ENCODE results near the gene UBE2QL1.
A peak's percentile ranks its signal among the peaks of the same experiment; 100 is the strongest.

The UBE2QL1 gene

DNA sequence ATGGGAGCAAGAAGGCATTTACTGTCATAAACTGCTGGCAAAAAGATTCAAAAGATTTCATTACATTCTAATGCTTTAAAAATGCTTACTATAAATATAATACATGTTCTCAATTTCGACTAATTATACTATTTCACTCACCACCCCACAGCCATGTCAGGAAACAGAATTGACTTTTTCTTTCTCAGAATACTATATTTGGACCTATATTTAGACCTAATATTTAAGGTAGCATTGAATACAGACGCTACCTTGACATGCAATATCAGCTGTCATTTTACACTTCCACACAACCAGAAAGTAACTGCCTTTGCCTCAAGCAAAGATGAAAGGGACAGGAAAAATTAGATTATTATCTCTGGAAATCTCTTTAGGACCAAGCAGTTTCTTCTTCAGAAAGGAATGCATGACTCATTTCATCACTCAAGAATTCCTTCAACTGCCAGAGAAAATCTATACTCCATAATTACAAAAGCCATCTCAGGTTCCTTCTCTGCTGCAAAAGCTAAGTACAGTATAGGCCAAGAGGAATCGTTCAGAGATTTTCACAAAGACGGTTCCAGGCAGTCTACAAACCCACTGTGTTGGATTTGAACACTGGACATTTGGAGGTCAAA is 11.8 kb upstream of the UBE2QL1 start:
- no peak for ATAC-seq
- TF ChIP-seq ESRRG (CRISPR knock-in tag; IDR thresholded peaks at IDR 0.05) (no peak), ISL1 (CRISPR knock-in tag; IDR thresholded peaks at IDR 0.05) (peak; percentile 73)

GRCh38 chr5:6439588-6440550 is 8.8 kb upstream of the UBE2QL1 start:
- no peak for ATAC-seq
- TF ChIP-seq ISL1 (CRISPR knock-in tag; IDR thresholded peaks at IDR 0.05) (peak; percentile 23; the same call in 1 of the 2 replicates), GLIS3 (CRISPR knock-in tag; IDR thresholded peaks at IDR 0.05) (no peak), TCF4 (CRISPR knock-in tag; IDR thresholded peaks at IDR 0.05; ENCODE audit: borderline replicate concordance) (no peak), ZNF565 (CRISPR knock-in tag; conservative IDR thresholded peaks at IDR 0.05; ENCODE audit: low read depth) (no peak), ZFP3 (CRISPR knock-in tag; IDR thresholded peaks at IDR 0.05) (no peak), ARNTL (CRISPR knock-in tag; IDR thresholded peaks at IDR 0.05; ENCODE audit: borderline replicate concordance, low read depth) (no peak), ZNF8 (CRISPR knock-in tag; IDR thresholded peaks at IDR 0.05) (no peak), TOX (CRISPR knock-in tag; IDR thresholded peaks at IDR 0.05; ENCODE audit: borderline replicate concordance) (no peak), PATZ1 (CRISPR knock-in tag; IDR thresholded peaks at IDR 0.05; ENCODE audit: borderline replicate concordance) (no peak)

DNA sequence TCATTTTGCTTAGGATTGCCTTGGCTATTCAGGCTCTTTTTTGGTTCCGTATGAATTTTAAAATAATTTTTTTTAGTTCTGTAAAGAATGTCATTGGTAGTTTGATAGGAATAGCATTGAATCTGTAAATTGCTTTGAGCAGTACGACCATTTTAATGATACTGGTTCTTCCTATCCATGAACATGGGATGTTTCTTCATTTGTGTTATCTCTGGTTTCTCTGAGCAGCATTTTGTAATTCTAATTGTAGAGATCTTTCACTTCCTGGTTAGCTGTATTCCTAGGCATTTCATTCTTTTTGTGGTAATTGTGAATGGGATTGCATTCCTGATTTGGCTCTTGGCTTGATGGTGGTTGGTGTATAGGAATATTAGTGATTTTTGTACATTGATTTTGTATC is 6.3 kb upstream of the UBE2QL1 start:
- ATAC-seq = no peak

GRCh38 chr5:6443326-6443725 is 5.3 kb upstream of the UBE2QL1 start:
- no peak for ATAC-seq

More for the DNA sequence above, 6.3 kb upstream of the UBE2QL1 start:
- no peak for TF ChIP-seq TCF4 (CRISPR knock-in tag; IDR thresholded peaks at IDR 0.05; ENCODE audit: borderline replicate concordance)

DNA sequence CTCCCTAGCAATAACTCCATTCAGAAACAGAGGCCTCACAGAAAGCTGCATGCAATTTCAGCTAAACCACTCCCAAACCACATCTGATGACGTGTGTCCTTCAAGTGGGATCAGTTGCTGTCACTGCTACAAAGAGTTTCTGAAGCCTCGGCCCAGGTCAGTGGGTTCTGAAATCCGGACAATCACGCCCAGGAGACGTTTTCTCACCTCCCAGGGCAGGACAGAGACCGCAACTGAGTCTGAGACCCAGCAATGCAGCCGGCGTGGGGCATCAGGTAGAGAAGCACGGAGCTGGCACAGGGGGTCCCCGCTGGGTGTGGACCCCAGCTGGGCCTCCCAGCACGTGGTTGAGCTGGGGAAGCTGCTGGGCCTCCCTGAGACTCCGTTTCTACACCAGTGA is 2.6 kb upstream of the UBE2QL1 start:
- no peak for ATAC-seq
- TF ChIP-seq TCF4 (CRISPR knock-in tag; IDR thresholded peaks at IDR 0.05; ENCODE audit: borderline replicate concordance) (no peak), BACH2 (CRISPR knock-in tag; IDR thresholded peaks at IDR 0.05; ENCODE audit: borderline replicate concordance) (no peak), PATZ1 (CRISPR knock-in tag; IDR thresholded peaks at IDR 0.05; ENCODE audit: borderline replicate concordance) (no peak), CSDC2 (CRISPR knock-in tag; IDR thresholded peaks at IDR 0.05) (no peak), SNAI2 (CRISPR knock-in tag; IDR thresholded peaks at IDR 0.05) (no peak), TOX (CRISPR knock-in tag; IDR thresholded peaks at IDR 0.05; ENCODE audit: borderline replicate concordance) (no peak), ZNF565 (CRISPR knock-in tag; conservative IDR thresholded peaks at IDR 0.05; ENCODE audit: low read depth) (no peak), GLIS3 (CRISPR knock-in tag; IDR thresholded peaks at IDR 0.05) (no peak), POU6F1 (CRISPR knock-in tag; IDR thresholded peaks at IDR 0.05; ENCODE audit: borderline replicate concordance, low read depth) (no peak), ARNTL (CRISPR knock-in tag; IDR thresholded peaks at IDR 0.05; ENCODE audit: borderline replicate concordance, low read depth) (no peak)
- TF ChIP-seq, protein P1, sequence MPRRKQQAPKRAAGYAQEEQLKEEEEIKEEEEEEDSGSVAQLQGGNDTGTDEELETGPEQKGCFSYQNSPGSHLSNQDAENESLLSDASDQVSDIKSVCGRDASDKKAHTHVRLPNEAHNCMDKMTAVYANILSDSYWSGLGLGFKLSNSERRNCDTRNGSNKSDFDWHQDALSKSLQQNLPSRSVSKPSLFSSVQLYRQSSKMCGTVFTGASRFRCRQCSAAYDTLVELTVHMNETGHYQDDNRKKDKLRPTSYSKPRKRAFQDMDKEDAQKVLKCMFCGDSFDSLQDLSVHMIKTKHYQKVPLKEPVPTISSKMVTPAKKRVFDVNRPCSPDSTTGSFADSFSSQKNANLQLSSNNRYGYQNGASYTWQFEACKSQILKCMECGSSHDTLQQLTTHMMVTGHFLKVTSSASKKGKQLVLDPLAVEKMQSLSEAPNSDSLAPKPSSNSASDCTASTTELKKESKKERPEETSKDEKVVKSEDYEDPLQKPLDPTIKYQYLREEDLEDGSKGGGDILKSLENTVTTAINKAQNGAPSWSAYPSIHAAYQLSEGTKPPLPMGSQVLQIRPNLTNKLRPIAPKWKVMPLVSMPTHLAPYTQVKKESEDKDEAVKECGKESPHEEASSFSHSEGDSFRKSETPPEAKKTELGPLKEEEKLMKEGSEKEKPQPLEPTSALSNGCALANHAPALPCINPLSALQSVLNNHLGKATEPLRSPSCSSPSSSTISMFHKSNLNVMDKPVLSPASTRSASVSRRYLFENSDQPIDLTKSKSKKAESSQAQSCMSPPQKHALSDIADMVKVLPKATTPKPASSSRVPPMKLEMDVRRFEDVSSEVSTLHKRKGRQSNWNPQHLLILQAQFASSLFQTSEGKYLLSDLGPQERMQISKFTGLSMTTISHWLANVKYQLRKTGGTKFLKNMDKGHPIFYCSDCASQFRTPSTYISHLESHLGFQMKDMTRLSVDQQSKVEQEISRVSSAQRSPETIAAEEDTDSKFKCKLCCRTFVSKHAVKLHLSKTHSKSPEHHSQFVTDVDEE (CRISPR knock-in tag; IDR thresholded peaks at IDR 0.05) = no peak
- TF ChIP-seq, protein P2, sequence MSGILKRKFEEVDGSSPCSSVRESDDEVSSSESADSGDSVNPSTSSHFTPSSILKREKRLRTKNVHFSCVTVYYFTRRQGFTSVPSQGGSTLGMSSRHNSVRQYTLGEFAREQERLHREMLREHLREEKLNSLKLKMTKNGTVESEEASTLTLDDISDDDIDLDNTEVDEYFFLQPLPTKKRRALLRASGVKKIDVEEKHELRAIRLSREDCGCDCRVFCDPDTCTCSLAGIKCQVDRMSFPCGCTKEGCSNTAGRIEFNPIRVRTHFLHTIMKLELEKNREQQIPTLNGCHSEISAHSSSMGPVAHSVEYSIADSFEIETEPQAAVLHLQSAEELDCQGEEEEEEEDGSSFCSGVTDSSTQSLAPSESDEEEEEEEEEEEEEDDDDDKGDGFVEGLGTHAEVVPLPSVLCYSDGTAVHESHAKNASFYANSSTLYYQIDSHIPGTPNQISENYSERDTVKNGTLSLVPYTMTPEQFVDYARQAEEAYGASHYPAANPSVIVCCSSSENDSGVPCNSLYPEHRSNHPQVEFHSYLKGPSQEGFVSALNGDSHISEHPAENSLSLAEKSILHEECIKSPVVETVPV (CRISPR knock-in tag; IDR thresholded peaks at IDR 0.05) = no peak

More at GRCh38 chr5:6443326-6443725, 5.3 kb upstream of the UBE2QL1 start:
- TF ChIP-seq ESRRG (CRISPR knock-in tag; IDR thresholded peaks at IDR 0.05) = no peak
- no peak for TF ChIP-seq ZNF70 (CRISPR knock-in tag; IDR thresholded peaks at IDR 0.05)
- TF ChIP-seq ARNTL (CRISPR knock-in tag; IDR thresholded peaks at IDR 0.05; ENCODE audit: borderline replicate concordance, low read depth) = no peak
- TF ChIP-seq POU6F1 (CRISPR knock-in tag; IDR thresholded peaks at IDR 0.05; ENCODE audit: borderline replicate concordance, low read depth) = no peak
